Neural cell (in vitro differentiated cells): ENCODE measurements around the gene ST6GAL1.

Experiments
- EP300 ChIP-seq: fragments of 450-650 bp; conservative IDR thresholded peaks from 2 replicates; pipeline ENCODE4 v1.6.1; 2014; ENCODE audit warnings: antibody characterized with exemption, mild to moderate bottlenecking, moderate library complexity; ENCODE audit not compliant: poor library complexity, severe bottlenecking
- EZH2 ChIP-seq: fragments of 200-600, 300-800 bp; shearing (Covaris generic), sonication (generic); IDR thresholded peaks from 2 replicates; pipeline ENCODE4 v1.6.1; 2014; ENCODE audit warnings: antibody characterized with exemption, low read length, borderline replicate concordance, mild to moderate bottlenecking; ENCODE audit not compliant: insufficient read depth, poor library complexity, severe bottlenecking
- RAD21 ChIP-seq: fragments of 450-650 bp; conservative IDR thresholded peaks from 2 replicates; pipeline ENCODE4 v1.6.1; 2014; ENCODE audit warnings: antibody characterized with exemption, mild to moderate bottlenecking, moderate library complexity
- REST ChIP-seq: IDR thresholded peaks from 2 replicates; pipeline ENCODE4 v1.6.1; 2012; ENCODE audit warnings: borderline replicate concordance
- TF ChIP-seq, protein P1 (sequence below): fragments of 450-650 bp; IDR thresholded peaks from 2 replicates; pipeline ENCODE4 v1.5.1; 2014; ENCODE audit warnings: antibody characterized with exemption, mild to moderate bottlenecking, moderate library complexity; ENCODE audit not compliant: poor library complexity, severe bottlenecking

DNA sequence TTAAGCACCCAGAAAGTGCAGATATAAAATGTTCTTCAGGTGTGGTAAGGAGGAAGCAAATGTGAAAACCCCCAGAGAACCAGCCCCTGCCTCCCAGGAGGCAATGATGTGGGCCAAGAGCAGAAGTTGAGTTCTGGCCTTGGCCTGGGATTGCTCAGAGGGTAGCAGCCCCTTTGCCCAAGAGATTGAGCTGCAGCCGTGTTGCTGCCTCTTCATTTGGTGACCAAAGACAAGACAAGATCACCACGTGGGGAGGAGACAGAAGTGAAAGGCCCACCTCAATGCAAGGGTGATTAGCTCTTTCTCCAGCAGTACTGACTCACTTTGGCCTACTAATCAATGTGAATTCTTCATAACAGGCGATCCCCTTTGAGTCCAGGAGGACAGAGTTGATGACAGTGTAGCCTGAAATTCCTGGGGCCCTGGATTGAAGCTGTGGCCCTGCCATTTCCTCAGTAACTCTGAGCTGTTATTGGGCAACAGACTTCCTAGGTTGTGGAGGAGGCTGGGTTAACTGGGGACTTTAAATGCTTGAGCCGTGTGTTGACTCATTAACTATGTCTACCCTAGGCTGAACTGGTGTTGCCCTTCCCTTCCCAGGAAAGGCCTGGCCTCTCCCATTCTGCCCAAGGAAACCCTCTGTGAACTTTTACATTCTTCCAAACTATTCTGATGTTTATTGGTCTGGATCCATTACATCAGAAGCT lies 86.5 kb downstream of the ST6GAL1 start:
- TF ChIP-seq RAD21 (no peak), EZH2 (no peak), REST (no peak), EP300 (no peak)
- TF ChIP-seq, protein P1, sequence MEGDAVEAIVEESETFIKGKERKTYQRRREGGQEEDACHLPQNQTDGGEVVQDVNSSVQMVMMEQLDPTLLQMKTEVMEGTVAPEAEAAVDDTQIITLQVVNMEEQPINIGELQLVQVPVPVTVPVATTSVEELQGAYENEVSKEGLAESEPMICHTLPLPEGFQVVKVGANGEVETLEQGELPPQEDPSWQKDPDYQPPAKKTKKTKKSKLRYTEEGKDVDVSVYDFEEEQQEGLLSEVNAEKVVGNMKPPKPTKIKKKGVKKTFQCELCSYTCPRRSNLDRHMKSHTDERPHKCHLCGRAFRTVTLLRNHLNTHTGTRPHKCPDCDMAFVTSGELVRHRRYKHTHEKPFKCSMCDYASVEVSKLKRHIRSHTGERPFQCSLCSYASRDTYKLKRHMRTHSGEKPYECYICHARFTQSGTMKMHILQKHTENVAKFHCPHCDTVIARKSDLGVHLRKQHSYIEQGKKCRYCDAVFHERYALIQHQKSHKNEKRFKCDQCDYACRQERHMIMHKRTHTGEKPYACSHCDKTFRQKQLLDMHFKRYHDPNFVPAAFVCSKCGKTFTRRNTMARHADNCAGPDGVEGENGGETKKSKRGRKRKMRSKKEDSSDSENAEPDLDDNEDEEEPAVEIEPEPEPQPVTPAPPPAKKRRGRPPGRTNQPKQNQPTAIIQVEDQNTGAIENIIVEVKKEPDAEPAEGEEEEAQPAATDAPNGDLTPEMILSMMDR = no peak
